Activated B cell treated with CpG ODN at 0.5 μM for 24 hours (primary cell): ENCODE measurements around the gene E2F4. TPM values are rescaled to one million over a fixed set of nuclear protein-coding genes. Genes with fewer than 3 reads are reported as not detected.

Experiments
- ATAC-seq: fragments of 200-7000 bp; cut with Tn5 transposase; one replicate; pipeline ENCODE4 v1.10.0; 2021; ENCODE audit warnings: low read depth, mild to moderate bottlenecking, moderate library complexity
- CTCF ChIA-PET: fragments of 350-600 bp; sonication (Branson Sonifier 250); formaldehyde crosslinking; loops from one replicate; lab custom pipeline; 2021; ENCODE audit warnings: antibody characterized with exemption; lab: Charles Lee
- POLR2A ChIA-PET: fragments of 350-600 bp; sonication (Branson Sonifier 250); formaldehyde crosslinking; loops from one replicate; lab custom pipeline; 2021; ENCODE audit warnings: antibody characterized with exemption; lab: Charles Lee
- DNase-seq: peaks from one replicate; pipeline ENCODE4 v3.0.0; 2022
- H3K27ac Mint-ChIP-seq: one replicate; pipeline ENCODE4 v1.8.0; 2020; ENCODE audit warnings: mixed read lengths
- H3K27me3 Mint-ChIP-seq: one replicate; pipeline ENCODE4 v1.8.0; 2021; ENCODE audit warnings: mixed read lengths
- H3K36me3 Mint-ChIP-seq: one replicate; pipeline ENCODE4 v1.8.0; 2021; ENCODE audit warnings: low read depth, mixed read lengths
- H3K4me1 Mint-ChIP-seq: one replicate; pipeline ENCODE4 v1.8.0; 2021; ENCODE audit warnings: mixed read lengths
- H3K4me3 Mint-ChIP-seq: one replicate; pipeline ENCODE4 v1.8.0; 2020; ENCODE audit warnings: mild to moderate bottlenecking, mixed read lengths
- H3K9me3 Mint-ChIP-seq: one replicate; pipeline ENCODE4 v1.8.0; 2020; ENCODE audit warnings: mixed read lengths
- CTCF ChIP-seq: fragments of 200-600 bp; IDR thresholded peaks from one replicate; pipeline ENCODE4 v1.8.0; 2022; ENCODE audit warnings: antibody characterized with exemption, mild to moderate bottlenecking
- intact Hi-C: fragments of 100-400 bp; cut with micrococcal nuclease; formaldehyde crosslinking; loops from one replicate; pipeline ENCODE4 v1.15.1; 2024
- total RNA-seq: library from RNA; stranded (reverse); gene quantifications from 2 replicates; pipeline ENCODE4 v1.2.3, GENCODE V29; 2022

The E2F4 gene
- total RNA-seq, 1 donor from 2014 or later: 128 TPM

GRCh38 chr16:67215706-67216105, 23.8 kb downstream of the E2F4 start:
- Mint-ChIP-seq H3K27ac (no peak overlapping the region), H3K9me3 (no peaks in the 10 kb centered on the region), H3K36me3 (no peaks in the 10 kb centered on the region), H3K27me3 (no peaks in the 10 kb centered on the region), H3K4me3 (no peak overlapping the region), H3K4me1 (no peaks in the 10 kb centered on the region)
- CTCF ChIA-PET: no interaction called here
- POLR2A ChIA-PET: no interaction called here
- ATAC-seq (no peak), DNase-seq (no peak)
- intact Hi-C loops: no loop called here
- no peak for TF ChIP-seq CTCF

GRCh38 chr16:67216612-67217490, 24.9 kb downstream of the E2F4 start:
- H3K4me1 Mint-ChIP-seq: no peaks in the 10 kb centered on the region
- H3K9me3 Mint-ChIP-seq: no peaks in the 10 kb centered on the region
- no peak for ATAC-seq
- CTCF ChIA-PET: no interaction called here
- no peaks in the 10 kb centered on the region for H3K36me3 Mint-ChIP-seq
- POLR2A ChIA-PET: interaction anchor here (0.6 to 0.8 kb wide), 2 partner anchors 11 to 111 kb away, joined by 3 read pairs; no protein-coding TSS in a partner anchor
- TF ChIP-seq CTCF: no peak
- no peak for DNase-seq
- no peak overlapping the region for H3K4me3 Mint-ChIP-seq
- no peak overlapping the region for H3K27ac Mint-ChIP-seq
- no peaks in the 10 kb centered on the region for H3K27me3 Mint-ChIP-seq
- intact Hi-C loops: no loop called here

GRCh38 chr16:67223992-67224391, 32.0 kb downstream of the E2F4 start:
- DNase-seq (no peak), ATAC-seq (no peak)
- intact Hi-C loops: no loop called here
- Mint-ChIP-seq H3K9me3 (no peaks in the 10 kb centered on the region), H3K27ac (no peak overlapping the region), H3K4me1 (peaks cover 27% of the 10 kb centered on the region), H3K36me3 (peaks cover 23% of the 10 kb centered on the region), H3K27me3 (no peaks in the 10 kb centered on the region), H3K4me3 (no peak overlapping the region)
- TF ChIP-seq CTCF: no peak
- POLR2A ChIA-PET: no interaction called here
- CTCF ChIA-PET: no interaction called here

- Mint-ChIP-seq H3K36me3 (peaks cover 45% of the 10 kb centered on the region), H3K27me3 (no peaks in the 10 kb centered on the region), H3K27ac (peak overlapping the region; percentile 99), H3K9me3 (no peaks in the 10 kb centered on the region), H3K4me1 (peaks cover 27% of the 10 kb centered on the region), H3K4me3 (peak overlapping the region; percentile 100)
- ChIA-PET CTCF (interaction anchor here (0.6 to 2.4 kb wide), 8 partner anchors 18 to 144 kb away, joined by 3 to 12 read pairs (median 4); partner anchors contain the start of gene FHOD1), POLR2A (interaction anchor here (0.6 to 5.1 kb wide), 18 partner anchors 9 to 859 kb away, joined by 3 to 120 read pairs (median 4); partner anchors contain the start of genes ATP6V0D1, CIAO2B, E2F4 and FBXL8)
- intact Hi-C loops: loop anchor here (1.0 to 2.0 kb wide), 5 partner anchors 21 to 68 kb away; partner anchors contain the start of genes E2F4, FBXL8, FHOD1 and MATCAP1
- DNase-seq: no peak
- ATAC-seq: no peak
- no peak for TF ChIP-seq CTCF
These were observed 34.4 kb downstream of the E2F4 start for GRCh38 chr16:67226295-67226803.
